Tibial nerve (tissue), 4 donors: ENCODE results near the gene PLEKHA3. TPM values are rescaled to one million over a fixed set of nuclear protein-coding genes. Genes with fewer than 3 reads are reported as not detected.

ENCODE experiments used
- DNase-seq, 2 donors: peaks; one replicate each; pipeline ENCODE4 v3.0.0-alpha.2; 2019; ENCODE audit warnings: low spot score in 2 of 2
- H3K27ac ChIP-seq, 4 donors: fragments of 200-600 bp; sonication (generic) in 3 of 4; one replicate each; pipeline ENCODE4 v1.5.1; 2017 to 2019; ENCODE audit warnings: mild to moderate bottlenecking in 1 of 4
- H3K27me3 ChIP-seq, 2 donors: fragments of 200-600 bp; sonication (generic) in 1 of 2; one replicate each; pipeline versions ENCODE4 v1.5.1 to v1.6.0; 2017 to 2019
- H3K36me3 ChIP-seq, 3 donors: fragments of 200-600 bp; sonication (generic); one replicate each; pipeline ENCODE4 v1.5.1; 2018 to 2019
- H3K4me1 ChIP-seq, 4 donors: fragments of 200-600 bp; sonication (generic) in 3 of 4; one replicate each; pipeline ENCODE4 v1.5.1; 2017 to 2019
- H3K4me3 ChIP-seq, 4 donors: fragments of 200-600 bp; sonication (generic) in 3 of 4; one replicate each; pipeline ENCODE4 v1.5.1; 2017 to 2019; ENCODE audit warnings: mild to moderate bottlenecking in 1 of 4, moderate library complexity in 1 of 4
- H3K9me3 ChIP-seq, 4 donors: fragments of 200-600 bp; sonication (generic) in 3 of 4; one replicate each; pipeline ENCODE4 v1.5.1; 2017 to 2019
- CTCF ChIP-seq, 5 experiments: fragments of 200-600 bp in 3 of 5; fragments of 450-650 bp in 2 of 5; sonication (generic) in 3 of 5; IDR thresholded peaks; one replicate each; pipeline ENCODE4 v1.5.1; 2016 to 2019; ENCODE audit warnings: antibody characterized with exemption in 5 of 5, mild to moderate bottlenecking in 3 of 5, moderate library complexity in 2 of 5
- EP300 ChIP-seq, 2 donors: sonication (generic); formaldehyde crosslinking; IDR thresholded peaks; one replicate each; pipeline ENCODE4 v1.6.1; 2017; ENCODE audit warnings: antibody characterized with exemption in 2 of 2, mild to moderate bottlenecking in 1 of 2
- POLR2A ChIP-seq, 2 donors: fragments of 450-650 bp; IDR thresholded peaks; one replicate each; pipeline ENCODE4 v1.6.1; 2017; ENCODE audit warnings: antibody characterized with exemption in 2 of 2, mild to moderate bottlenecking in 2 of 2, moderate library complexity in 2 of 2
- WGBS, 2 donors: methylation state at CpG; one replicate each; pipeline ENCODE4 v1.1.5; 2018; 5-methylcytosine and 5-hydroxymethylcytosine counted together
- total RNA-seq, 4 donors: library from RNA; depleted of rRNA; stranded (reverse); fragments of >200 nt; gene quantifications; one replicate each; pipeline ENCODE4 v1.1.0, GENCODE V29; 2016

Gene PLEKHA3
- total RNA-seq, 4 donors from 2014 or later: 7.2 to 14.4 (median 10.4) TPM

- Histone ChIP-seq H3K36me3 (peaks cover 0 to 33% (median 6%) of the 10 kb centered on the region in 3 donors), H3K27me3 (no peaks in the 10 kb centered on the region), H3K27ac (peak overlapping the region; percentile 96 to 99 (median 98)), H3K4me1 (peaks cover 0 to 32% (median 16%) of the 10 kb centered on the region in 4 donors), H3K9me3 (no peaks in the 10 kb centered on the region), H3K4me3 (peak overlapping the region; percentile 78 to 99 (median 92))
- 4 to 6% methylated on average over 16 to 18 of the region's 18 CpGs for WGBS, 2 donors
- TF ChIP-seq CTCF (IDR thresholded peaks at IDR 0.05) (no peak), POLR2A (IDR thresholded peaks at IDR 0.05) (no peak), EP300 (IDR thresholded peaks at IDR 0.05) (no peak)
- DNase-seq: no peak
Observed at GRCh38 chr2:178449700-178450523, 30.3 kb upstream of the PLEKHA3 start.

DNA sequence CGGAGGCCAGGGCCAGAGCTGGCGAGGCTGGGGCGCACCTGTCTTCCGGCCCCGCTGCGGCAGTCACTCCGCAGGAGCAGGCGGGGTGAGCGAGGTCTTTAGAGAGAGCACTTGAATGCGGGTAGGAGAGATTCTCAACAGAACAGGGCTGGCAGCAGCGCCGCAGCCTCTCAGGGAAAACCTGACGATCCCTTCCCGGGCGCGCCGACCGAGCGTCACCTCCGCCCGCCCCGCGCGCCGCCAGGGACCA lies 29.8 kb upstream of the PLEKHA3 start:
- H3K9me3 ChIP-seq: no peaks in the 10 kb centered on the region
- peak overlapping the region; percentile 78 to 99 (median 92) for H3K4me3 ChIP-seq
- 0% methylated on average over 6 to 9 of the region's 25 CpGs for WGBS, 2 donors

GRCh38 chr2:178450774-178451525 lies 29.3 kb upstream of the PLEKHA3 start, which contains the start of the genes PJVK and PRKRA:
TSS of gene PJVK (plus strand) at chr2:178451378. CDS start at chr2:178453410, 2,032 bp downstream.
TSS of gene PRKRA (minus strand) at chr2:178451175. CDS start at chr2:178451030, 145 bp downstream.
- 0 to 1% methylated on average over 12 to 33 of the region's 76 CpGs for WGBS, 2 donors
- Histone ChIP-seq H3K36me3 (peaks cover 0 to 23% (median 5%) of the 10 kb centered on the region in 3 donors), H3K4me1 (peaks cover 0 to 32% (median 16%) of the 10 kb centered on the region in 4 donors), H3K27ac (peak within 1 kb of the TSS; percentile 96 to 99 (median 98)), H3K9me3 (no peaks in the 10 kb centered on the region), H3K27me3 (no peaks in the 10 kb centered on the region), H3K4me3 (peak within 1 kb of the TSS; percentile 78 to 99 (median 92))
- TF ChIP-seq POLR2A (IDR thresholded peaks at IDR 0.05) (peak; percentile 65 to 98), CTCF (IDR thresholded peaks at IDR 0.05) (peak in 3 of 5 experiments; percentile 27 to 37 (median 28)), EP300 (IDR thresholded peaks at IDR 0.05) (peak; percentile 66 to 98)
- peak; percentile 94 to 96 for DNase-seq

More for the DNA sequence above, 29.8 kb upstream of the PLEKHA3 start:
- Histone ChIP-seq H3K36me3 (peaks cover 0 to 28% (median 6%) of the 10 kb centered on the region in 3 donors), H3K4me1 (peaks cover 0 to 32% (median 16%) of the 10 kb centered on the region in 4 donors), H3K27ac (peak overlapping the region; percentile 96 to 99 (median 98)), H3K27me3 (no peaks in the 10 kb centered on the region)
- DNase-seq: peak in 1 of 2 donors; percentile 30
- TF ChIP-seq POLR2A (IDR thresholded peaks at IDR 0.05): no peak
- TF ChIP-seq CTCF (IDR thresholded peaks at IDR 0.05): no peak
- TF ChIP-seq EP300 (IDR thresholded peaks at IDR 0.05): no peak

GRCh38 chr2:178452334-178452733 lies 27.9 kb upstream of the PLEKHA3 start:
- DNase-seq: no peak
- Histone ChIP-seq H3K27ac (peak overlapping the region in 2 of 4 donors; percentile 96 to 99), H3K36me3 (peaks cover 0 to 13% (median 0%) of the 10 kb centered on the region in 3 donors), H3K4me3 (no peak overlapping the region), H3K9me3 (no peaks in the 10 kb centered on the region), H3K27me3 (no peaks in the 10 kb centered on the region), H3K4me1 (peaks cover 0 to 32% (median 16%) of the 10 kb centered on the region in 4 donors)
- no peak for TF ChIP-seq EP300 (IDR thresholded peaks at IDR 0.05)
- TF ChIP-seq POLR2A (IDR thresholded peaks at IDR 0.05): no peak
- TF ChIP-seq CTCF (IDR thresholded peaks at IDR 0.05): no peak
- 93 to 95% methylated on average over 2 of the region's 2 CpGs for WGBS, 2 donors
